ENCODE measurements around the gene MICU1. TPM values are rescaled to one million over a fixed set of nuclear protein-coding genes. Genes with fewer than 3 reads are reported as not detected.

The MICU1 gene
- total RNA-seq, 1 donor from 2014 or later: 28.7 TPM

GRCh38 chr10:72461085-72461484 is 164.8 kb downstream of the MICU1 start:
- Histone ChIP-seq H3K4me3 (ENCODE audit: insufficient read depth, low read depth, low read length) (no peak overlapping the region), H3K36me3 (ENCODE audit: insufficient read depth, low read length) (no peaks in the 10 kb centered on the region), H3K9me3 (ENCODE audit: insufficient read depth, low read depth, low read length) (no peaks in the 10 kb centered on the region), H2AFZ (ENCODE audit: low read depth, low read length) (no peak overlapping the region), H3K4me2 (ENCODE audit: low read length) (no peak overlapping the region), H3K79me2 (ENCODE audit: insufficient read depth, low read length) (no peaks in the 10 kb centered on the region), H3K27me3 (ENCODE audit: insufficient read depth, low read length) (no peaks in the 10 kb centered on the region), H3K4me1 (ENCODE audit: insufficient read depth, low read length) (no peaks in the 10 kb centered on the region), H4K20me1 (ENCODE audit: insufficient read depth, low read length) (no peaks in the 10 kb centered on the region), H3K9ac (ENCODE audit: low read length) (no peak overlapping the region), H3K27ac (ENCODE audit: low read depth, low read length) (no peak overlapping the region)
- Mint-ChIP-seq H3K27ac (ENCODE audit: unreplicated experiment) (no peak overlapping the region), H3K9me3 (ENCODE audit: unreplicated experiment) (no peaks in the 10 kb centered on the region), H3K36me3 (ENCODE audit: low read depth, unreplicated experiment) (no peaks in the 10 kb centered on the region), H3K4me1 (ENCODE audit: low read depth, unreplicated experiment) (peaks cover 8% of the 10 kb centered on the region), H3K4me3 (ENCODE audit: unreplicated experiment) (no peak overlapping the region), H3K27me3 (ENCODE audit: low read depth, unreplicated experiment) (no peaks in the 10 kb centered on the region)
- DNase-seq (ENCODE audit: low read depth) (no peak), FAIRE-seq (no peak)
- no peak for TF ChIP-seq EZH2 (IDR thresholded peaks at IDR 0.05; ENCODE audit: insufficient read depth, low read length)
- TF ChIP-seq, protein P1, sequence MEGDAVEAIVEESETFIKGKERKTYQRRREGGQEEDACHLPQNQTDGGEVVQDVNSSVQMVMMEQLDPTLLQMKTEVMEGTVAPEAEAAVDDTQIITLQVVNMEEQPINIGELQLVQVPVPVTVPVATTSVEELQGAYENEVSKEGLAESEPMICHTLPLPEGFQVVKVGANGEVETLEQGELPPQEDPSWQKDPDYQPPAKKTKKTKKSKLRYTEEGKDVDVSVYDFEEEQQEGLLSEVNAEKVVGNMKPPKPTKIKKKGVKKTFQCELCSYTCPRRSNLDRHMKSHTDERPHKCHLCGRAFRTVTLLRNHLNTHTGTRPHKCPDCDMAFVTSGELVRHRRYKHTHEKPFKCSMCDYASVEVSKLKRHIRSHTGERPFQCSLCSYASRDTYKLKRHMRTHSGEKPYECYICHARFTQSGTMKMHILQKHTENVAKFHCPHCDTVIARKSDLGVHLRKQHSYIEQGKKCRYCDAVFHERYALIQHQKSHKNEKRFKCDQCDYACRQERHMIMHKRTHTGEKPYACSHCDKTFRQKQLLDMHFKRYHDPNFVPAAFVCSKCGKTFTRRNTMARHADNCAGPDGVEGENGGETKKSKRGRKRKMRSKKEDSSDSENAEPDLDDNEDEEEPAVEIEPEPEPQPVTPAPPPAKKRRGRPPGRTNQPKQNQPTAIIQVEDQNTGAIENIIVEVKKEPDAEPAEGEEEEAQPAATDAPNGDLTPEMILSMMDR (IDR thresholded peaks at IDR 0.05; ENCODE audit: insufficient read depth, low read depth, low read length): no peak

DNA sequence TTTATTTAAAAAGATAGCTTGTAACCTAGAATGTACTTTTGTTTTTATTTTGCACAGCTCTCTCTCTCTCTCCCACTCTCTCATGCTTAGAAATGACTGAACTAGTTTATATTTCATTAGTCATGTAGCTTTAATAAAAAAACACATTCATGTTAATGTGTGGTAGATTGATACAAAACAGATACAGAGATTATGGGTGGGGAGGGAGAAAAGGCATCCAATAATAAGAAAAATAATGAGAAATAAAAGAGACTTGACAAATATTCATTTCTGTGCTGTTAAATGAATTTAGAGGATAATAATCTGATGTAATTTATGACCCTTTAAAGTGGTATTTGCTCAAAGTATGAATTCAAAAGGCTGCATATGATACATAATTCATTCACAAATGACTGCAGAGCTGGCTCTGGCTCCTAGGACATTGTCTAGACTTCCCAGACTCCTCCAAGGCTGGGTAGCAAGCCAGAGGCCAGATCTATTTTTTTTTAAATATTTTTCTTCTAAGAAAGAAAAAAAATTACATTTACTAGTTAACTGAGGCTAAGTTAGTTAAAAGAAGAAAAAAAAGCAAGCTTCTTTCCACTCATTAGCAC is 165.5 kb downstream of the MICU1 start:
- H3K4me3 ChIP-seq (ENCODE audit: insufficient read depth, low read depth, low read length): no peak overlapping the region
- no peak overlapping the region for H3K27ac ChIP-seq (ENCODE audit: low read depth, low read length)

DNA sequence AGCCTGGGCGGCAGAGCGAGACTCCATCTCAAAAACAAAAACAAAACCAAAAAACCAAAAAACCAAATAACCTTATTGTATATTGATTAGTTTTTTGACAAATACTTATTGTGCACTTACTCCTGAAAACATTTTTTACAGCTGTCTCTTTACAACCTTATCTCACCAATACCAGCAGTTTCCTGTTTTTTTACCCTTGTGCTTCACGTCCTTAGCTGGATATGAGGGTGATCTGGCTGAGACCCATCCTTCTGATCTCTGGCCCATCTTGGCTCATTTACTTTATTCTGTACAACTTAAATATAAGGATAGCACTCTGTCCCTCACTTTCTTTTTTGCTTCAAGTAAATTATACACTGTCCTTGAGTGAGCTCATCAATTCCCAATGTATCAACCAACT is 166.6 kb downstream of the MICU1 start:
- no peak for FAIRE-seq
- DNase-seq (ENCODE audit: low read depth): no peak
- Mint-ChIP-seq H3K36me3 (ENCODE audit: low read depth, unreplicated experiment) (no peaks in the 10 kb centered on the region), H3K4me1 (ENCODE audit: low read depth, unreplicated experiment) (peaks cover 9% of the 10 kb centered on the region), H3K9me3 (ENCODE audit: unreplicated experiment) (no peaks in the 10 kb centered on the region), H3K4me3 (ENCODE audit: unreplicated experiment) (no peak overlapping the region), H3K27me3 (ENCODE audit: low read depth, unreplicated experiment) (no peaks in the 10 kb centered on the region), H3K27ac (ENCODE audit: unreplicated experiment) (no peak overlapping the region)
- no peak overlapping the region for H3K27ac ChIP-seq (ENCODE audit: low read depth, low read length)
- H3K27me3 ChIP-seq (ENCODE audit: insufficient read depth, low read length): no peaks in the 10 kb centered on the region
- H2AFZ ChIP-seq (ENCODE audit: low read depth, low read length): no peak overlapping the region
- H3K4me3 ChIP-seq (ENCODE audit: insufficient read depth, low read depth, low read length): no peak overlapping the region
- no peaks in the 10 kb centered on the region for H3K4me1 ChIP-seq (ENCODE audit: insufficient read depth, low read length)
- H3K4me2 ChIP-seq (ENCODE audit: low read length): no peak overlapping the region
- H3K36me3 ChIP-seq (ENCODE audit: insufficient read depth, low read length): no peaks in the 10 kb centered on the region
- no peak overlapping the region for H3K9ac ChIP-seq (ENCODE audit: low read length)
- TF ChIP-seq EZH2 (IDR thresholded peaks at IDR 0.05; ENCODE audit: insufficient read depth, low read length): no peak
- TF ChIP-seq, protein P1 (IDR thresholded peaks at IDR 0.05; ENCODE audit: insufficient read depth, low read depth, low read length): no peak
- H4K20me1 ChIP-seq (ENCODE audit: insufficient read depth, low read length): no peaks in the 10 kb centered on the region
- no peaks in the 10 kb centered on the region for H3K79me2 ChIP-seq (ENCODE audit: insufficient read depth, low read length)
- no peaks in the 10 kb centered on the region for H3K9me3 ChIP-seq (ENCODE audit: insufficient read depth, low read depth, low read length)

More for the DNA sequence above, 165.5 kb downstream of the MICU1 start:
- no peak overlapping the region for H2AFZ ChIP-seq (ENCODE audit: low read depth, low read length)
- no peaks in the 10 kb centered on the region for H3K36me3 Mint-ChIP-seq (ENCODE audit: low read depth, unreplicated experiment)
- no peak overlapping the region for H3K27ac Mint-ChIP-seq (ENCODE audit: unreplicated experiment)
- DNase-seq (ENCODE audit: low read depth): no peak
- no peak overlapping the region for H3K4me2 ChIP-seq (ENCODE audit: low read length)
- H3K9ac ChIP-seq (ENCODE audit: low read length): no peak overlapping the region
- H3K79me2 ChIP-seq (ENCODE audit: insufficient read depth, low read length): no peaks in the 10 kb centered on the region
- H3K27me3 ChIP-seq (ENCODE audit: insufficient read depth, low read length): no peaks in the 10 kb centered on the region
- no peak for TF ChIP-seq EZH2 (IDR thresholded peaks at IDR 0.05; ENCODE audit: insufficient read depth, low read length)
- TF ChIP-seq, protein P1 (IDR thresholded peaks at IDR 0.05; ENCODE audit: insufficient read depth, low read depth, low read length): no peak
- H4K20me1 ChIP-seq (ENCODE audit: insufficient read depth, low read length): no peaks in the 10 kb centered on the region
- FAIRE-seq: no peak
- no peaks in the 10 kb centered on the region for H3K4me1 ChIP-seq (ENCODE audit: insufficient read depth, low read length)
- H3K4me3 Mint-ChIP-seq (ENCODE audit: unreplicated experiment): no peak overlapping the region
- no peaks in the 10 kb centered on the region for H3K9me3 Mint-ChIP-seq (ENCODE audit: unreplicated experiment)
- no peaks in the 10 kb centered on the region for H3K27me3 Mint-ChIP-seq (ENCODE audit: low read depth, unreplicated experiment)
- peaks cover 9% of the 10 kb centered on the region for H3K4me1 Mint-ChIP-seq (ENCODE audit: low read depth, unreplicated experiment)
- no peaks in the 10 kb centered on the region for H3K36me3 ChIP-seq (ENCODE audit: insufficient read depth, low read length)
- H3K9me3 ChIP-seq (ENCODE audit: insufficient read depth, low read depth, low read length): no peaks in the 10 kb centered on the region

Measured in astrocyte (in vitro differentiated cells and primary cell).